ENCODE data around the gene TNFRSF8.

DNA sequence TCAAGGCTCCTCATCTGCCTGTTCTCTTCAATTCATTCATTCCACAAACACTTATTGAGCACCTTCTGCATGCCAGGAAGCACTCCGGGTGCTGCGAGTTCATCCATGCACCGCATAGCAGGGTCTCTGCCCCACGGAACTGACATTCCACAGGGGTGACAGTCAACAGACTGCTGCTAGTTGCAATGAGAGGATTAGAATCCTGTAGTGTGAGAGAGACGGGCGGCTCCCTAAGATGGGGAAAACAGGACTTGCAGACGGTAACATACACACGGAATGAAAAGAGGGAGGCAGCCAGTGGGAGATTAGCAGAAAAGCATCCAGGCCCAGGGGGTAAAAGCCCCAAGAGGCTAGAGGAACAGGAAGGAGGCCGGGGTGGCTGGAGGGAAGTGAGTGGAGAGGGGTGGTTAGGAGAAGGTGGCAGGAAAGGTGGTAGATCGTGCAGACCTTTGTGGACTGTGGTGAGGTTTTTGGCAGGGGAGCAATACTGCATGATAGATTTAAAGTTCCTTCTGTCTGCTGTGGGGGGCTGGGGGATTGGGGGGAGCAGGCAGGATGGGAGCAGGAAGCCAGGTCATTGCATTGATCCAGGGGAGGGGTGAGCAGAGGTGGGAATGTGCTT is 6.6 kb downstream of the TNFRSF8 start:
- TF ChIP-seq POLR2A (IDR thresholded peaks at IDR 0.05; ENCODE audit: low read length): no peak
- TF ChIP-seq GATA1 (IDR thresholded peaks at IDR 0.05; ENCODE audit: low read depth, low read length): no peak

All from erythroblast (primary cell).